Hematopoietic multipotent progenitor cell (in vitro differentiated cells): ENCODE data around the gene MYO15B. TPM values are rescaled to one million over a fixed set of nuclear protein-coding genes. Genes with fewer than 3 reads are reported as not detected.
A peak's percentile ranks its signal among the peaks of the same experiment; 100 is the strongest.

Experiments used
- DNase-seq, 3 donors: peaks; one replicate each; pipeline ENCODE4 v3.0.0-alpha.2; 2011 to 2015; ENCODE audit warnings: low read depth in 2 of 3, low spot score in 2 of 3
- total RNA-seq: library from RNA; depleted of rRNA; stranded (reverse); fragments of >200 nt; gene quantifications from one replicate; pipeline ENCODE4 v1.2.3, GENCODE V29; 2012

Gene MYO15B
- total RNA-seq, 1 donor = 352 TPM

DNA sequence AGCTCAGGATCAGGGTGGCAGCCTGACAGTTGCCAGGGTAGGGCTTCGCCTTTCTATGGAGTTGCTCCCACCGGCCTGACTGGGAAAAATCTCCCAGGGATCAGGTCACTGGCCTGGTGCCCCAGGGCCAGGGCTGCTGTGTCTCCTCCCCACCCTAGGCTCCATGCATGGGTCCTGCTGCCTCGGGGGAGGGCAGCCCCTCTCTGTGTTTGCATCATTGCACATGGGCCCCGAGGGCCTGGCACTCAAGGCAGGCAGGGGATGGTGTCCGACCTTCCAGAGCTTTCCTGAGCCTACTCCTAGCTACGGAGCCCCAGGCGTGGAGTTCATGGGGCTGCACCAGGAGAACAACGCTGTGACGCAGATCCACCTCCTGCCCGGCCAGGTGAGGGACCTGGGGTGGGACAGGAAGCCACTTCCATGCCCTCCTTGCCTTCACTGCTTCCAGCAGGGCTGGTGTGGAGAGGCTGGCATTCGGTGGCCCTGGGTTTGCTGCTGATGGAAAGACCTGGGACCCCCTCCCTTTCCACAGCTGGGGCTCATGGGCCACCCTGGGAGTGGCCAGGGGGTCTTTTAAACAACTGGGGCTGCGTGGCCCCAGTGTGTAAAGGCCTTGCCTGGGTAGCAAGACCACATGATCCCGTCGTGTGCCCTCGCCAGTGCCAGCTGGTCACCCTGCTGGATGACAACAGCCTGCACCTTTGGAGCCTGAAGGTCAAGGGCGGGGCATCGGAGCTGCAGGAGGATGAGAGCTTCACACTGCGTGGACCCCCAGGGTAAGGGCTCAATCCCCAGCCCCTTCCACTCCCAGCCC is 29.5 kb upstream of the MYO15B start:
- no peak for DNase-seq

GRCh38 chr17:75558666-75559530 is 28.7 kb upstream of the MYO15B start:
- no peak for DNase-seq

DNA sequence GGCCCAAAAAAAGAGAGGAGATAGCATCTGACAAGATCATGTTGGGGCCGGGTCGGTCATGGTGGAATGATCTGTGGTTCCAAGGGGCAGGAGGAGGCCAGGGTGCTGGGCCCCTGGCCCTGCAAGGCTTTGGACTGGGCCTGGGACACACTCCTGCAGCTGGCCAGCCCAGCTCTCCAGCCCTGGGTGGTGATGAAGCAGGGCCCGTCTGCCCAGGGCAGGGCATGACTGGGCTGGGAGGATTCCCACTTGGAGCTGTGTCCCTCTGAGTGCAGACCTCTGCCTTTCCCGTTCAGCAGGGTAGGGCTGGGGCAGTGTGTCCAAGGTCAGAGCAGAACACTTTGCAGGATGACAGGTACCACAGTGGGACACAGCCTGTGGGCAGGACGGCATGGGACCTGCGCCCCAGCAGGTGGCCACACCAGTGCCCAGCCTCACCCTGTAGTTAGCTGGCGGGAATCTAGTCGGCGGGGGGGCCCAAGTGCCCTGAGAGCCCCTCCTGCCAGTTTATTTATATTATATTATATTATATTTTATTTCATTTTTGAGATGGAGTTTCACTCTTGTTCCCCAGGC is 27.6 kb upstream of the MYO15B start:
- no peak for DNase-seq

DNA sequence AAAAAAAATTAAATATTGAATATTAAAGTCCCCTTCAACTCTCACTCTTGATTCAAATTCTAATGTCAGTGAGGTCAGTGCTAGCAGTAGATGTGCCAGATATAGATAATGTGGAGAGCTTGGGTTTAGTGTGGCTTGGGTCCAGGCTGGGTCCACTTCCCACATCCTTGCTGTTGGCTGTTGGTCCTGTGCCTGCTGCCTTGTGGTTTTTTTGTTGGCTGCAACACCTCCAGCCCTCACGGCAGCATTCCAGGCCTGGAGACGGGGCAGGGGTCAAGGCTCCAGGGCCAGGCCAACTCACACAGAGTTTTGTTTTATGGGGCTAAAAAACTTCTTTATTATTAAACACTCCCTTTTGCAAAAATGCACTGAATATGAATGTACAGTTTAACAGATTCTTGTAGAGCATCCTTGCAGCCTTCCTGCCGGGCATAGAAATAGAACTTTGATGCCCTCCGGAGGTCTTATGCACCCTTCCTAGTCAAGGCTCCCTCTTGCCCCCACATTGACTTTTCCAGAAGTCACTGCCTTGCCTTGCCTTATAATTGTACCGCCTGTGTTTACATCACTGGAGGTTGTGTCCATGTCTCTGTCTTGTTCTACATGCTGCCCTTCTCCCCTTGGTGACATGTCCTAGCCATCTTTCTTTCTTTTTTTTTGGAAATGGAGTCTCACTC is 25.5 kb upstream of the MYO15B start:
- peak in 1 of 3 donors; percentile 16 for DNase-seq

DNA sequence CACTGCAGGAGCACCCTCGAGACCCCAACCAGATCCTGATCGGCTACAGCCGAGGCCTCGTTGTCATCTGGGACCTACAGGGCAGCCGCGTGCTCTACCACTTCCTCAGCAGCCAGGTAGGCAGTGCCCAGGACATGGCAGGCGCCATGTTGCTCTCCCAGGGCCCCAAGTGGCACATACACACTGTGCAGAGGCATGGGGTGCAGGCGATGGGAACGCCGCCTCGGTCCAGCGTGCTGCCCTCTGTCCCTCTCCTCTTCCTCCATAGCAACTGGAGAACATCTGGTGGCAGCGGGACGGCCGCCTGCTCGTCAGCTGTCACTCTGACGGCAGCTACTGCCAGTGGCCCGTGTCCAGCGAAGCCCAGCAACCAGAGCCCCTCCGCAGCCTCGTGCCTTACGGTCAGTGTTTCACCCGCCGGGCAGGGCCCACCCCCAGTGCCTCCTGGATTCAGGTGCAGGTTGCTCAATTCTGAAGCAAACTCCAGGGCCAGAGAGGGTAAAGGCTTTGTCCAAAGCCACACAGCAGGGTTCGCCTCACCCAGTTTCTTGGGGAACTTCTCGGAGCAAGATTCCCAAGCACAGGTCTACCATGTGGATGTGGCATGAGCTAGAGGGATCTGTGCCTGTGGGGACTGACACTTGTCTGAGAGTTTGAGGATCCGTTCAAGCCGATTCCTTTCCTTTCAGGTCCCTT is 24.4 kb upstream of the MYO15B start:
- no peak for DNase-seq

GRCh38 chr17:75564195-75564594 is 23.4 kb upstream of the MYO15B start:
- DNase-seq = no peak

DNA sequence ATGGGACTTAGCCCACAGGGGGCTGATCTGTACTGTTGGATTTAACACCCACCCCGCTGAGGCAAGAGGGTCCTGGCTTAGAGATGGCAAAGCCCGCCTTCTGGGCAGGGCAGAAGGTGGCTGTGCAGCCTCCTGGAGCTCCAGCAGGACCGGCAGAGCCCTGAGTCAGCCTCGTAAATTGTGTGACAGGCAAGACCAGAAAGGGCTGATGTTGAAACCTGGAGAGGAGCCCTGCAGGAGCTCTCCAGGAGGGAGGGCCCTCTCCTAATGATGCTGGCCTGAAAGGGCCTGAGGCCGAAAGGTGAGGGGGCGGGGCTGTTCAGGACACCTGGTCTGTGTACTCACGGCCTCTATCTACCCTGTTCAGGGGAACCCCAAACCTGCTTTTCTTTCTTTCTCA is 22.5 kb upstream of the MYO15B start:
- no peak for DNase-seq

GRCh38 chr17:75565618-75566017 is 22.0 kb upstream of the MYO15B start:
- DNase-seq = no peak

DNA sequence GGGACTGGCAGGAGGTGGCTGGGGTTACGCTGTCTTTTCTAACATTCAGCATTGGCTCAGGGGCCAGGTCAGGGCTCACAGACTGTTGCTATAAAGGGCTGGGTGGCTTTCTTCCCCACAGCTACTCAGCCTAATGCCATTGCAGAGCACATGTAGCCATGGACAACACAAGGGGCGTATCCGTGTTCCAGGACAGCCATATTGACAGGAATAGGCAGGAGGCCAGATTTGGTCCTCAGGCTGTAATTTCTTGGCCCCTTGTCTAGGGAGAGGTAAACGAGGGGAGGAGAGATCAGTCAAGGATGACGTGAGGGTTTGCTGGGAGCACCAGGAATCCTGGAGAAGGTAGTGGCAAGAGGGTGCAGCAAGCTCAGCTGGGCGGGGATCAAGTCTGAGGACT is 21.2 kb upstream of the MYO15B start:
- no peak for DNase-seq

- DNase-seq = no peak
Observed at GRCh38 chr17:75566834-75567233, 20.8 kb upstream of the MYO15B start.

- no peak for DNase-seq
Observed at GRCh38 chr17:75568412-75569255, 19.0 kb upstream of the MYO15B start.

GRCh38 chr17:75570034-75570676 is 17.4 kb upstream of the MYO15B start:
- DNase-seq = no peak

GRCh38 chr17:75570772-75571171 is 16.8 kb upstream of the MYO15B start:
- DNase-seq = no peak

- DNase-seq = peak in 2 of 3 donors; percentile 92 to 98
Observed at GRCh38 chr17:75571197-75571884, 16.3 kb upstream of the MYO15B start.

DNA sequence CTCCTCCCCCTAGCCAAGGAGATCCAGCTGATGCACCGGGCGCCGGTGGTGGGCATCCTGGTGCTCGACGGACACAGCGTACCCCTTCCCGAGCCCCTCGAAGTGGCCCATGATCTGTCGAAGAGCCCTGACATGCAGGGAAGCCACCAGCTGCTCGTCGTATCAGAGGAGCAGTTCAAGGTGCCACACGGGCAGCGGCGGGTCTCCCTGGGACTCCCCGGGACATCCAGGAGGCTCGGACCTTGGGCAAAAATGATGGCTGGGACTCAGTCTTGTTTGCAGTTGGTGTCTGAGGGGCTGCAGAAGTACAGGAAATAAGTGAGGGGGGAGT is 15.8 kb upstream of the MYO15B start:
- DNase-seq = no peak

DNA sequence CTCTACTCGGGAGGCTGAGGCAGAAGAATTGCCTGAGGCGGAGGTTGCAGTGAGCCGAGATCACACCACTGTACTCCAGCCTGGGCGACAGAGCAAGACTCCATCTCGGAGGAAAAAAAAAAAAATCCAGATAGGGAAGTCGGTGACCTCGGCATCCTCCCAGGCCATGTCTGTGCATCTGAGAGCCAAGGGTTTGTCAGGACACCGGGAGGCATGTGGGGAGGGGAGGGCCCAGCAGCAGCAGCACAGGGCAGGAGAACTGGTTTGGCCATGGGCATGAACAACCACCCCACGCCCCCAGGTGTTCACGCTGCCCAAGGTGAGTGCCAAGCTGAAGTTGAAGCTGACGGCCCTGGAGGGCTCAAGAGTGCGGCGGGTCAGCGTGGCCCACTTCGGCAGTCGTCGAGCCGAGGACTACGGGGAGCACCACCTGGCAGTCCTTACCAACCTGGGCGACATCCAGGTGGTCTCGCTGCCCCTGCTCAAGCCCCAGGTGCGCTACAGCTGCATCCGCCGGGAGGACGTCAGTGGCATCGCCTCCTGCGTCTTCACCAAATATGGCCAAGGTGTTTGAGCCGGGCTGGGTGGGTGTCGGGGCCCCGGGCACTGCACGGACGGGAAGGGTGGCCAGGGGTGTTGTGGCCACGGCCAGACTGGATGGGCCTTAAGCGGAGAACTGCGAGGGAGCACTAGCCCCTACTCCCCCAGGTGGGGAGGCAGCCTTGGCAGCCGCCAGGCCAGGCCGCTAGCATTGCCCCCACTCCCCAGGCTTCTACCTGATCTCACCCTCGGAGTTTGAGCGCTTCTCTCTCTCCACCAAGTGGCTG is 14.7 kb upstream of the MYO15B start:
- DNase-seq = no peak

- no peak for DNase-seq
Observed at GRCh38 chr17:75573540-75573957, 14.1 kb upstream of the MYO15B start.

DNA sequence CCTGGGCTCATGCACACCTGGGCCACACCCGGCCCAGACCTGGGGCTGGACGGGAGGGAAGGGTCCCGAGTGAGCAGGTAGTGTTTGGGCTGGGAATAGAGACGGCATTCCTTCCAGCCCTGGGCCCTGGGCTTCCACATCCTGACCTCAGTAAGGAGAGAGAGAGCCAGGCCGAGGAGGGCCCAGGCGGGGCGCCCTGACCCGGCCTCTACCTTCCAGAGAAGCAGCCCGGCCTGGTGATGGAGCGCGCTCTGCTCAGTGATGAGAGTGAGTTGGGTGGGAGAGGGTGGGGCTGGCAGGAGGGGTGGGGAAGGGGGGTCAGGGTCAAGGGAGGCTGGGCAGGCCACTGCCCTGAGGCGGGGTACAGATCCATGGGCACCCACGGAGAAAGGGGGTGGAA is 13.6 kb upstream of the MYO15B start:
- no peak for DNase-seq
